Erythroblast (primary cell): ENCODE data around the gene NDUFA5.
"Not testable (repeated sequence)": the region's sequence is repeated elsewhere in the genome, so short reads cannot be mapped to it uniquely, and the experiment has no call there.

Experiments
- DNase-seq, 2 experiments: peaks; one replicate each; lab custom pipeline; 2025; lab: John Stamatoyannopoulos, UW
- GATA1 ChIP-seq: IDR thresholded peaks from 2 replicates; pipeline ENCODE4 v1.6.1; 2011; ENCODE audit warnings: low read depth, mild to moderate bottlenecking, control low read depth, low read length, moderate library complexity
- POLR2A ChIP-seq: IDR thresholded peaks from 2 replicates; pipeline ENCODE4 v1.6.1; 2011; ENCODE audit warnings: mild to moderate bottlenecking, low read length

NDUFA5 gene

DNA sequence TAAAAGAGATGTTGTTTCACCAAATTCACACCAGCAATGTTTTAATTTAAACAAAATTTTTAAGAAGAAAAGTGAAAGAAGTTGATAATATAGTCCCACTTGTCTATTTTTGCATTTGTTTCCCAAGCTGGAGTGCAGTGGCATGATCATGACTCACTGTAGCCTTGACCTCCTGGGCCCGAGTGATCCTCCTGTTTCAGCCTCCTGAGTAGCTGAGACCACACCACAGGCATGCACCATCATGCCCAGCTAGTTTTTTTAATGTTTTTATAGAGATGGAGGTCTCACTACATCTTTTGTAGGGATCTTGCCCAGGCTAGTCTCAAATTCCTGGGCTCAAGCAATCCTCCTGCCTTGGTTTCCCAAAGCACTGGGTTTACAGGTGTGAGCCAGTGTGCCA, 14.1 kb upstream of the NDUFA5 start:
- TF ChIP-seq GATA1 (no peak), POLR2A (no peak)
- no peak for DNase-seq

- no peak for TF ChIP-seq POLR2A
- TF ChIP-seq GATA1: no peak
- DNase-seq: no peak
Observed at GRCh38 chr7:123571187-123571586, 13.6 kb upstream of the NDUFA5 start.

DNA sequence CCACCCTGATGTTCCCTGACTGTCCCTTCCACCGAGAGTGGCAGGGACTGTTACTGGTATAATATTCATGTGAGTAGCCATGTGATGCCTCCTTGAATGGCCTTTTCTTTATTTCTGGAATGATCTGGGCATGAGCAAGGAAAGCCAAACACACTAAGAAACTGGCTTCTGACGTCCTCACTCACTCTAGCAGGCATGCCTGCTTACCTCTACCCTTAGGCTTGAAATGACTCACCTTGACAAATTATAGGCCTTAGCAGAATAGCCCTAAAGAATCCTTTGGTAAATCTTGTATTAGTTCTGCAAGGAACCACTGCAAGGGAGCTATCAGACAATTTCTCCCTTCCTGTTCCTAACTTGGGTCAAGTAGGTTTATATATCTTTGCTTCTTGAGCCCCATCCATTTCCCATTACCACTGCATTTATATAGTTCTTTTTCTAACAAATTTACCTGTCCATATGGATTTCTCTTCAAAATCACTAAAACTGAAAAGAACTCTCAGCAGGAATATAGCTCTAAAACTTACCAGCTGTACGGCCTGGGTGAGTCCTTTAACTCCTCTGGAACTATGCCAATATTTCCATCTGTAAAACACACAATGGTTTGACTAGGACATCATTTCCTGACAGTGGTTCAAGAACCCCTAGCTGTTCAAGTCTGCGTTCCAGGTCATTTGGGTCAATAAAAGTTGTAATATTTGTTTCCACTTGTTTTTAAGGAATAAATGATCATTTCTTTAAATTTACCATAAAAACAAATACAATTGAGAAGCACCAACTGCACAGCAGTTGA, 13.0 kb upstream of the NDUFA5 start:
- no peak for TF ChIP-seq GATA1
- no peak for TF ChIP-seq POLR2A
- DNase-seq: no peak

- no peak for DNase-seq
- TF ChIP-seq GATA1 (no peak), POLR2A (no peak)
Observed at GRCh38 chr7:123569352-123570010, 11.9 kb upstream of the NDUFA5 start.

- no peak for DNase-seq
- TF ChIP-seq GATA1: no peak
- no peak for TF ChIP-seq POLR2A
Observed at GRCh38 chr7:123562121-123562520, 4.5 kb upstream of the NDUFA5 start.

DNA sequence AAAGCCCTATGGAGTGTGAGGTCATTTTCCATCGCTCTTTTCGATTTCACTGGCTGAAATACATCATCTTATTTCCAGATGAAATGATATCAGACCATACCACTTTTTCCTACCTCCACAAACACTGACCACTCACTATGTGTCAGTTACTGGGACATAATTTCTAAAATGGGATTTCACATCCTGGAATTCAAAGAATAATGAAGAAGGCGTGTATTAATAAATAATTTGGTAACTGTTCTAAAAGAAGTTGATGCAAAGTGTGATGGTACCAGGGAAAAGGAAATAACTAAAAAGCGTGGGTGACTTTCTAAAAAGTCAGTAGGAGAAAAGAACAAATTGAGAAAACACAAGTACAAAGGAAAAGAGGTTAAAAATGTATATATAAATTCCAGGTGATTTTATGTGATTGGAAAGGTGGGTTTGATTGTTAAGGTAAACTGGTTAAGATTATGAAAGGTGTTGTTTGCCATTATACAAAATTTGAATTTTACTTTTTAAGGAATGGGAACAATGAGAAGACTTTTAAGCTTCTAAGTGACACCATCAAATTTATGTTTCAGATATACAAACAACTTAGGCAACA, 764 bp upstream of the NDUFA5 start:
- TF ChIP-seq POLR2A (no peak), GATA1 (no peak)
- DNase-seq: no peak

GRCh38 chr7:123557016-123557397, 611 bp downstream of the NDUFA5 start:
- peak; percentile 55 to 71 for DNase-seq
- TF ChIP-seq GATA1 (no peak), POLR2A (no peak)

GRCh38 chr7:123555484-123555883, 2.1 kb downstream of the NDUFA5 start:
- no peak for DNase-seq
- TF ChIP-seq POLR2A (no peak), GATA1 (no peak)

GRCh38 chr7:123553159-123553558, 4.5 kb downstream of the NDUFA5 start:
- no peak for DNase-seq
- TF ChIP-seq GATA1 (no peak), POLR2A (no peak)

- TF ChIP-seq GATA1 (no peak), POLR2A (no peak)
- peak; percentile 22 to 79 for DNase-seq
Observed at GRCh38 chr7:123552641-123553040, 5.0 kb downstream of the NDUFA5 start.

DNA sequence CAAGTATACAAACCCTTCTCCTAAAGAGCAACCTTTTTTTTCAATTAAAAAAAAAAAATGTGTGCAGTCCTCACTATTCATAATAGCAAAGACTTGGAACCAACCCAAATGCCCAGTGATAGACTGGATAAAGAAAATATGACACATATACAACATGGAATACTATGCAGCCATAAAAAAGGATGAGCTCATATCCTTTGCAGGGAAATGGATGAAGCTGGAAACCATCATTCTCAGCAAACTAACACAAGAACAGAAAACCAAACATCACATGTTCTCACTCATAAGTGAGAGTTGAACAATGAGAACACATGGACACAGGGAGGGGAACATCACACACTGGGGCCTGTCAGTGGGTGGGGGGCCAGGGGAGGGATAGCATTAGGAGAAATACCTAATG, 5.5 kb downstream of the NDUFA5 start:
- DNase-seq: not testable (repeated sequence)

DNA sequence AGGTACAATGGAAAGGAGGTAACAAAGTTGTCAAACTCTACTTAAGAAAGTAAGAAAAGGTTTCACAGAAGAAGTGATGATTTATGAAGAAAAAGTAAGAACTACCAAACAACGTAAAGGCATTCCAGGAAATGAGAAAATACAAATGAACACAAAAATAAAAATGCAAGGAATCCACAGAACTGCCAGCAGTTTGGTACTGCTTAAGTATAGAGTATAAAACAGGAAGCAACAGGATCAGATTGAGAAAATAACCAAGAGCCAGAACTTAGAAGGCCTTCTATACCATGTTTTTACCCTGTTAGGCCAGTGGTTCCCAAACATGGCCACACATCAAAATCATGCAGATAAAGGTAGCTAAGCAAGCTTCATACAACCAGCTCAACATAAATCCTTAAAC, 9.2 kb downstream of the NDUFA5 start:
- no peak for DNase-seq
- TF ChIP-seq GATA1 (no peak), POLR2A (no peak)

- no peak for DNase-seq
- TF ChIP-seq GATA1: no peak
Observed at GRCh38 chr7:123539871-123540270, 17.7 kb downstream of the NDUFA5 start.

DNA sequence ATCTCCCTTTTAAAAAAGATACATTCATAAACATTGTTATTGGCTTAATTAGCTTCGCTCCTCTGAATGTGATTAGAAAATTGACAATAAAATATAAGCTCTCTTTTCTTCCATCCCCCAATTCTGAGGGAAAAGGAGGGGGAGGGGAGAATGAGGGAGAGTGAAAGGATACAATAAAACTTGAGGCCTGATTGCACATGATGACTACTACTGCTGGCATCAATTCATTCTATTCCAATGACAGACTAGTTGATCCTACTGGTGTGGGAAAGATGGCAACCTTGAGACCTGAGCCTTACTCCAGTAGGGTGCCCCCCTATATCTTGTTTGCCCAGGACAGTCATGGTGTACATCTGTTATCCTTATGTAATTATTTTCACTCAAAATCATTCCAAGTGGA, 18.7 kb downstream of the NDUFA5 start:
- DNase-seq: no peak
- TF ChIP-seq GATA1 (no peak), POLR2A (no peak)
